GM19238 (cell line): ENCODE data around the gene XKR7.

Source experiments
- DNase-seq: peaks from one replicate; pipeline ENCODE4 v3.0.0; 2011; ENCODE audit warnings: low spot score; ENCODE audit not compliant: insufficient read length

XKR7 gene

DNA sequence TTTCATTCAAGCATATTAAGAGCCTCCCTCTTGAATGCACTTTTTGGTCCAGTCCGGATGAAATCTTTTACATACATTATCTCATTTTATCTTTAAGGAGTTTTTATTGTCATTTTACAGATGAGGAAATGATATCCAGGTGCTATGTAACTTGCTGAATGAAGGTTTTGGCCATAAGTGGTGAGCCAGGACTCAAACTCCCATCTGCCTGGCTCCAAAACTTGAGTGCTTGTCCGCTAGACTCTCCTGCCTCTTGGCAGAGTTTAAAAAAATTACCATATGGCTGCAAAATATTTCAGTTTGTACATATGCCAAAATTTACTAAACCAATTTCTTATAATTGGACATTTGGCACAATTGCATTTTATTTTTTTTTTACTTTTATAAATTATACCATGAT, 28.3 kb upstream of the XKR7 start:
- DNase-seq = no peak

DNA sequence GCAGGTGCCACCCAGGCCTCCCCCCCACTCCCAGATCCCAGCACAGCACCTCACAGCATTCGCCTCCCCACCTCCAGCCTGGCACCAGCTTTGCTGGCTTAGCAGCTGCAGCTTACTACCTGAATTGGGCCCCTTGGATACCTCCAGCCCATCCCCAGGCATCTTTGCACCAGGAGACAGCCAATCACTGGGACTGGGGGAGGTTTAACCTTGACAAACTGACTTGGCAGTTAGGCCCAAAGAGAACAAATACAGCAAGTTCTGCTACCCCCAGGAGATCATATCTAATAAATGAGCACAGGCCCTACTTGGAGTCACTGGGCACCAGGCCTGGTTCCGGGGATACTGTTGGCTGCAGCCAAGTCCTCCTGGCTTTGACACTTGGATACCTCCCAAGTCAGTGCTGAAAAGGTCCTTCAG, 24.9 kb upstream of the XKR7 start:
- no peak for DNase-seq

DNA sequence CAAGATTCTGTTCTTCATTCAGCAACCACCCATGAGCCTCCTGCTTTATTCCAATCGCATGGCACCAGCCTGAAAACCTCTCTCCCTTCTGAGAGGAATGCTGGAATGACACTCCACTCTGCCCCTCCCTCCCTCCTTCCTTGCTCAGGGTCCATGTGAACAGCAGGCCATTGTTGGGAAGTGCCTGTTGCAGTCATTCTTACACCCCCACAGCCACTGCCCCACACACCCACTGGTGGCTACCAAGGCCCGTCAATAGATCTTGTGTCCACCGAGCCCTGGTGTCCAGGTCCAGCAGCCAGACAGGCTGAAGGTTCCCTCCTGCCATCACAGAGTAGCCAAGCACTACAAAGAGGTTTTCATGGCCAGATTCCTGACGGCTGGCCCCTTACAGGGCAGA, 22.6 kb upstream of the XKR7 start:
- DNase-seq = no peak

DNA sequence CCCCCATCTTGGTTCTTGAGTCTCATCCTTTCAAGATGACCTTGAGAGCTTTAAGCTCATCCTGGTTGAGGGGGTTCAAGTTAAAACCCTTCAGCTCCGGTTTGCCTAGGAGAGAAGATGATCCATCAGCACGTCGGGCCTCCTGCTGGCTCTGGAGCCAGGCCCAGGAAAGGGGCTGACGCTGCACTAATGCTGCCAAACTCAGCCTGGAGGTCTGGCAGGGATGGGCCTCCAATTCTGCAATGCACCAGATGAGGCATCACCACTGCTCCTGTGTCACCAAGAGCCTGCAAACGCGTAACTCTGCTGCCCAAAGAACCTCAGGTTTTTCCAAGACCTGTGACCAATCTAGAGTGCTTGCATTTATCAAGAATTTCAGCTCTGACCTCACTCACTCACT, 22.2 kb upstream of the XKR7 start:
- no peak for DNase-seq

DNA sequence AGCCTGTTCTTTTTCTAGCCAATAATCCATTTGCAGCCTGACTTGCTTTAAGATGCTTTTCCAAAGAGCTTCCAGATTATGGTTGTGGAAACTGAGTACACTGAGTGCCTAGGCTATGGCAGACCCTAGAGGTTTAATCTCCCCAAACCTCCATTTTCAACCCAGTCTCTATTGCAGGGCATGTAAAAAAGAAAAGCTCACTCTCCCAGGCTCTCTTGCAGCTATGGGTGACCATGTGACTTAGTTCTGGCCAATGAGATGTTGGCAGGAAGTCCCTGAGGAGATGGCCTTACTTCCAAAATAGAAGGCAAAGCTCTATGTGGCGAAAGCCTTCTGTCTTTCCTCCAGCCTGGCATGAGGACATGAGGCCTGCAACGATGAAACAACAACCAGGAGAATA, 19.9 kb upstream of the XKR7 start:
- DNase-seq = no peak

DNA sequence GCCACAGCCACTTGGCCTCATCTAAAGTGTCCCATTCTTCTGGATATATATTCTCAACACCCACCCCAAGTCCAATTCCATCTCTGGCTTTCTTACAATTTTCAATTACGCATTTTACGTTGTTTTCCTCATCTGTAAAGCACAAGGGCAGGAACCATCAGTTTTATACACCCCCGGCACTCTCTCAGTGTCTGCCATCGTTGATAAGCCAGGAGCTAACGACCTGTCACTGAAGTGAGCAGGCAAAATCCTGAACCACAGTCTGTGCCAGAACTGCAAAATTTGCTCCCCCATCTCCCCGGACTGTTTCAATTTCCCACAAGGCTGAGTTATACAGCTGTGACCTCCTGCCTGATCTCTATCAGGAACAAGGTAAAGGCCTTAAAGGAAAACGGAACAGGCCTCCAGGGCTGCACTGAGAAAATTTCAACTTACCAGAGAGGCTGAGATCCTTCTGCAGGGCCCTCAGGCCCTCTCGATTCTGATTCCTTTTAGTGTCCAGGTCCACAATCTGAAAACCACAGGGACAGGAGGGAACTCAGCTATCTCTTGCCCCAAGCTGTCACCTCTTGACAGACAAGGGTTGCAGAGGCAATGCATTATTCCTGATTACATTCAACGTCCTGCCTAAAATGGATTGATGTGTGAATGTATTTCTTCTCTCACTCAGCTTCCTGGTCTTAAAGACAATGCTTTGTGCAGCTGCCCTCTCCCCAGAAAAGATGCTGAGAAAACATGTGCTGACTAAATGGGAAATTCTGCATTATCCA, 17.9 kb upstream of the XKR7 start:
- DNase-seq = no peak

DNA sequence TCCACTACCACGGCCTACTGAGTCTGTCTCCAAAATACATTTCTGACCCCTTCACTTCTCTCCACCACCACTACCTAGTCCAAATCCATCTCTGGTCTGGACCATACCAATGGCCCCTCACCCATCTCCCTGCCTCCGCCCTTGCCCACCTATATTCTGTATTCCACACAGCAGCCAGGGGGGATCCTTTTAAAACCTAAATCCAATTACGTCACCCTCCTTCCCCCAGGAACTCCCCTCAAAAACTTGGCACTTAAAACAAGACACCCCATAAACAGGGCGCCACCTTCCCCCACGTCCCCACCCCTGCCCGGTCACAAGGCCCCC, 16.8 kb upstream of the XKR7 start:
- no peak for DNase-seq

DNA sequence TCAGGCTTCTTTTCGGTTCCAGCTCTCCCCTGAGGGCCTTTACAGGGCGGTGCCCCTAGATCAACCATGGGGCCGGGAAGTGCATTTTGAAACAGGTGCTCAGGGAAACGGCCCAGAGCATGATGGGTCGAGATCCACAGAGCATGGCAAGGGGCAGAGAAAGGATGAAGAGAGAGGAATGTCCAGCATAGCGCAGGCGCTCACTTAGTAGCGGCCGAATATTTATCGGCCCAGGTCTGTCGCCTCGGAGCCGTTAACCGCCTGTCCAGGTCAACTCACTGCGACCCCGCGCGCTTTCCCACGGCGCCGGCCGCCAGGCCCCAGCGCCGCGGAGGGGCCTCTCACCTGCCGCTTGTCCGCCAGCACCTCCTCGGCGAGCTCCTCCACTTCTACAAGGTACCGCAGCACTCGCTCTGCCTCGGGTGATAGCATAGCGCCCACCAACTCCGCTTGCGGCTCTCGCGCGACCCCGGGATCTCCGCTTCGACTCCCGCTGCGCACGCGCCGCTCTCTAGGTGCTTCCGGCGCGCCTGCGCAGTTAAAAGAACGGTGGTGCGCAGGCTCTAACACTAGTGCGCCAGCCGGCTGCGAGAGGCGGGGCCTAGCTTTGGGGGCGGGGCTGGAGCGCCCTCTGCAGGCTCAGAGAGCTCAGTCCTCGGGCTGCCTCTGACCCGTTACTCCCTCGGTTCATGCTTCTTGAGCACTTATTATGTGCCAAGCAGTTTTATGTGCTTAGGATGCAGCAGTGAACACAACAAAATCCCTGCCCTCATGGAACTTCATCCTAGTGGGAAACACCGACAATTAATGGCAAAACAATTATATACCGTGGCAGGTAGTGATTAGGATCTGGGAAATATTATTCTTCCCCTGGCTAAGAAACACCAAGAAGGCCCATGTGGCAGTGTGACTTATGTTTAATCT, 16.2 kb upstream of the XKR7 start, which contains the start of gene PDRG1:
Gene PDRG1 (minus strand): TSS at position 517 of the 924 bp plus-strand sequence. CDS start 85 bp downstream, at position 432.
- peak; percentile 86 for DNase-seq

DNA sequence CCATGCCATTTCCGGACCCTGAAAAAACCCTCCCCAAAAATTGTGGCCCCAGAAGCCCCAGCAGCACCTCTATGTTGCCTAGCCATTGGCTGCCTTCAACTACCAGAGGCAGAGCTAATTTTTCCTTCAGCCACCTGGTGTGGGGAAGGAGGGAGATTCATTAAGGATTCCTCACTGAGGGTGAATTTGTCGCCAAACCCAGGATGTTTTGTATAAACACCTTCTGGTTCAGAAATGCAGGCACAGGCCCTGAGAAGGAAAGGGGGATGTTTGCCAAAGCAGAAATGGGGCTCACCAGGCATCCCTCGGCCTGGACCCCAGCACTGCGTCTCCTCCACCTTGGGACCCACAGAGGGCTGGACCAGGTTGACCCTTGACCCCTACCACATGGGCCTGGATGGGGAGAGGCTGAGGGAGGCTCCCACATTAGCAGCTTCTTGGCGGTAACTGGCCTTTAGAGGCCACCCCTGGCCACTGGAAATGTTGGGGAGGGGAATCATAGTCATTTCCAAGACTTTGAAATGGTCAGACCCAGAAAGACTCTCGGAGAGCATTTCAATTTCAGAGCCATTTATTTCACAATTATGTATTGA, 14.3 kb upstream of the XKR7 start:
- DNase-seq = no peak

DNA sequence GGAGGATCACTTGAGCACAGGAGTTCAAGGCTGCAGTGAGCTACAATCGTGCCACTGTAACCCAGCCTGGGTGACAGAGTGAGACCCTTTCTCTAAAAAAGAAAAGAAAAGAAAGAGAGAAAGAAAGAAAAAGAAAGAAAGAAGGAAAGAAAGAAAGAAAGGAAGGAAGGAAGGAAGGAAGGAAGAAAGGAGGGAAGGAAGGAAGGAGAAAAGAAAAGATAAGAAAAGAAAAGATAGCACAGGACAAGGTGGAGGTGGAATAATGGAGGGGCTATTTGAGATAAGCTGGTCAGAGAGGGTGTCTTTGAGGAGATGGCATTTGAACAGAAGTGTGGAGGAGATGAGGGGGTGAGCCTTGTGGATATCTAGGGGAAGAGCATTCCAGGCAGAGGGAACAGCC, 13.5 kb upstream of the XKR7 start:
- DNase-seq = no peak

DNA sequence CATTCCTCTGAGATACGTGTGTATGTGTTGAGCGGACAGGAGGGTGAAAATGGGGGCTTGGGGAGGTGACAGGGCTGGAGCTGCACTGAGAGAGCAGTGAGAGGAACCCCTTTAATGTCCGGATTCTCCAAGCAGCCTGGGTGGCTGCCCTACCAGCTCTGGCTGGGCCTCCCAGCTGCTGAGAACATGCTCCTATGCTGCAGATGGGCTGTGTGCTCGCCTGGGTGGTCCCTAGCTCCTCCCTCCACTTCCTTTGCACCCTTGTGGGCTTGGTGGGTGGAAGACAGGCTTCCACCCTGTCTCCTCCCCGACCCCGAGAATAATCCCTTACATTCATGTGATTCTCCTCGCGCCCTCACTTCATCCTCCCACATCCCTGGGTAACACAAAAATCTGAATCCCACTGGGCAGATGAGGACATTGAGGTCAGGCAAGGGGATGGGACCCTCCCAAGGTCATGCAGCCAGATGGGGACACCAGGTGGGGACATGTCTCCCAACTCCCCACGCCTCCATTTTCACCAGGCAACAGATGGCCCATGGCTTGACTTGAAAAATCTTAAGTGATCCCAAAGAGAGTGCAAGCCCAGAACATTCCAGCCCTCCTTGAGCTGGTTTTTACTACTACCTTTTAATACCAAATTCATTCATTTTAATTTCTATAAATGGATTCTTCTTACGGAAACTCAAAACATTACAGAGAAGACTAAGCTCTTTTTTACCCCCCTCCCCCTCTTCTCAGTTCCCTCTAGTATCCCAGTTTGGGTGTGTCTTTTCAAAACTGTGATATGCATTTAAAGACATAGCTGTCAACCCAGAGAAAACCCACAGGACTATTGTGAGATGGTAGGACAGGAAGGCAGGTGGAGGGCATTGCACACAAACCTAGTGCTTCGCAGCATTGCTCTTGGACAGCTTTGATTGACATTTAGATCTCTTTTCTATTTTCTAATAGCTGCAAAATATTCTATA, 11.1 kb upstream of the XKR7 start:
- DNase-seq = no peak

DNA sequence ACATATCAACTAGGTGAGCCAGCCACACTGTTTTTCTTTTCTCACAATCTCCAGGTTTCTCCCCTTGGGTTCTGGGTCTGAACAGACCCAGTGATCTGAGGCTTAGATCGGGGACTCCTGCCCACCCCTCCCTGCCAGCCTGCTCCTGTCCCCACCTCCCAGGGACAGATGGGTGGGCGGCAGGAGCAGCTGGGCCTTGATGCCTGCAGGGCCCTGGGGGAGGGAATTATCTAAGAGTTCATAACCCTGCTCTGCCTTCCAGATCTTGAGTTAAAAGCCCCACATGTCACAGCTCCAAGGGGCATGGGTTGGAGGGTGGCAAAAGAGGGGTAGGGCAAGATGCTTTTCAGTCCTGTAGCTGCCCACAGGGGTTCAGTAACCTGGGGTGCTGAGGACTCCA, 5.2 kb upstream of the XKR7 start:
- DNase-seq = no peak

DNA sequence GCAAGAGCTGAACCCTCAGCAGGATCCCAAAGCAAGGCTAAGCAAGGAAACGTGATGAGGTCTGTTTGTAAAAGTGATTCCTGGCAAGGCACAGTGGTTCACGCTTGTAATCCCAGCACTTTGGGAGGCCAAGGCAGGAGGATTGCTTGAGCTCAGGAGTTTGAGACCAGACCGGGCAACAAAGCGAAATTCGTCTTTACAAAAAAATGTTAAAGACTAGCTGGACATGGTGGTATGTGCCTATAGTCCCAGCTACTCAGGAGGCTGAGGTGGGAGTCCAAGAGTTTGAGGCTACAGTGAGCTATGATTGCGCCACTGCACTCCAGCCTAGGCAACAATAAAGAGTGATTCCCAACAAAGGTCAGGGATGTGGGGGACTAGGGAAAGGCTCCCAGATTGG, 4.1 kb upstream of the XKR7 start:
- no peak for DNase-seq

DNA sequence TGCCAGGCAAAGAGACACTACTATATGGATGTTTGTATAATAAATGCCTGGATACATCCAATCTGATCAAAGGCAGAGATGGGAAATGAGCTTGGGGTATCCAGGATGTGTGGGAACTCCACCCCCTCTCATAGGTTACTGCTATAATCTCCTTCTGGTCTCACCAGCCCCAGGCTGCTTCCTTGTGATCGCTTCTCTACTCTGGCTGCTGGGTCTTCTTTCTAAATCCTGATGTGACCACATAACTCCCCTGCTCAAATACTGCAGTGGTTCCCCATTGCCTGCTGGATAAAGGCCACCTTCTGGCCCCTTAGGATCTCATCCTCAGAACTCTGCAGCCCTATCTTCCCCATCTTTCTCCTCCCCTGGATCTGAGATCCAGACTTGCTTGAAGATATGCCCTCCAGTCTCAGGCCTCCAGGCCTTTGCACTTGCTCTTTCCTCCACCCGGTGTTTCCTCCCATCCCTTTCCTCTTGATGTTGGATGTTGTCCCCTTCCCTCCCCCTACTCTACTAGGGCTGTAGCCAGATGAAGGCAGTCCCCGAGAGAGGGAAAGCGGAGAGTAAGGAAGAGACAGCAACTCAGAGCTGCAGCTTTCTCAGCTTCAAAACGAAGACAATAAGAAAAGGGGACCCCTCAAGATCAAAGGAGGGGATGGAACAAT, 828 bp upstream of the XKR7 start:
- DNase-seq = no peak

DNA sequence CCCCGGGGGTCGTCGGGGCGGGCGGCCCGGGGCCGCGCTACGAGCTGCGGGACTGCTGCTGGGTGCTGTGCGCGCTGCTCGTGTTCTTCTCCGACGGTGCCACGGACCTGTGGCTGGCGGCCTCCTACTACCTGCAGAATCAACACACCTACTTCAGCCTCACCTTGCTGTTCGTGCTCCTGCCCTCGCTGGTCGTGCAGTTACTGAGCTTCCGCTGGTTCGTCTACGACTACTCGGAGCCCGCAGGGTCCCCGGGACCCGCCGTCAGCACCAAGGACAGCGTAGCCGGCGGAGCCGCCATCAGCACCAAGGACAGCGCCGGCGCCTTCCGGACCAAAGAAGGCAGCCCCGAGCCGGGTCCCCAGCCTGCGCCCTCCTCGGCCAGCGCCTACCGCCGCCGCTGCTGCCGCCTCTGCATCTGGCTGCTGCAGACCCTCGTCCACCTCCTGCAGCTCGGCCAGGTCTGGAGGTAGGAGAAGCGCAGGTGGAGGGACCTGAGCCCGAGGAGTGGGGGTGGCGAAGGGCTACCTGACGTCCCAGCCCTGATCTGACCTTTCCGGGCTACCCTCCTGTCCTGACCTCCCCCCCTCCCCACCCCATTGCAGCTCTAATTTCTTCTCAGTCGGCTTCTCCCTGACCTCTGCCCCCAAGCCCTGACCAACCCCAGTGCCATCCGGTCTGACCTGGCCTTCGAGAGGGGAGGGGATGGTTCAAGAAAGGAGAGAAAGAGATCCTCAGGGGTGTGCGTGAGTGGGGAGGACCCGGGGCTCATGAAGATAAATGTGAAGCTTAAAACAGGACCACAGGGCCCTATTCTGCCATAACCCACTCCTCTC, 558 bp downstream of the XKR7 start:
- peak; percentile 86 for DNase-seq

DNA sequence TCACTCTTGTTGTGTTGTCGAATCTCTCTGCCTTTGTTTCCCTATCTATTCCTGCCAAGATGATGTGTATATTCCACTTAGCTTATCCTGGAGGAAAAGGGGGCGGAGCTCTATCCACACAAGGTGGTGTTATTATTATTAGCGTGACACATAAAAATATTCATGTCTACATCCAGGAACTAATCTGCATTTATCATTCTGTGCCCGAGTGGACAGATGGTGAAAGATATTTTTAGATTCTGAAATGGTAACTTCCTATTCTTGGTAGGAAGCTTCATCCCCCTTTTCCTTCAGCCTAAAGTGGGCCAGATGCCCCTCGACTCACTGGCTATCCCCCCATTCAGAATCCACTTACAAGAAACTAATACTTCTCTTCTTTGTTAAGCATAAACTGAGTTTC, 2.0 kb downstream of the XKR7 start:
- no peak for DNase-seq

DNA sequence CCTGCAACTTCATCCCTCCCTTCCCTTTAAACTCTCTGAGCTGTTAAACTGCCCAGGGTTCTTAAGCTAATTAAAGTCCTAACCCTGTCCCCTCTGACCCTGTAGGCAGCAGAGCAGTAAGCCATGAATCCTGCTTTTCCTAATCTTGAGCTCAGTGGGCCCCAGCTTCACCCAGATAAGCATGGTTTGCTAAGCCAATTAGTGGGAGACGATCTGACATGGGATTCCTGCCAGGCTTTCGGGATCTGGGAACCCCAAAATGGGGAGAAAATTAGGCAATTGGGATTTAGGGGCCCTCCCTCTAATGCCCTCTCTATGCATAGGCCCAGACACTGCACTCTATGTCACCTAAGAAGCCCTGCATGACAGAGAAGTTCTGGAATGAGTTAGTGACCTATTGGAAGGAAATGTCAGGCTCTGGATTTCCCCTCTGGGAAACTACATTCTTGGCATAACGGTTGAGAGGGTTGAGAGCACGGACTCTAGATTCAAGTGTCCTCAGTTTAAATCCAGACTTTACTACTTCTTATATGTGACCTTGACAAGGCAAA, 4.6 kb downstream of the XKR7 start:
- DNase-seq = no peak

DNA sequence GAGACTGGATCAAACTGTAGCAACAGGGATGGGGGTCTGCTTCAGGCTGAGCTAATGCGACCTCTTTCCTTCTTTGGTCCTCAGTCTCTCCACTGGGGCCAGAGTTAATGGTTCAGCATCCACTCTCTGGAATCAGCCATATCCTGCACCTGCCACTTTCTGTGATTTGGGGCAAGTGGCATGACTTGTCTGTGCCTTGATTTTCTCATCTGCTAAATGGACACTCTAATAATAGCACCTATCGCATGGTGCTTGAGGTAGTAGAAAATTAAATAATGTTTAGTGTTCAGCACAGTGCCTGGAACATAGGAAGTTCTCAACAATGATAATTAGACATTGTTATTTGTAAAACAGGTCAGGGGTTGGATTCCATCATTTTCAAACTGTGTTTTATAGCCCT, 6.3 kb downstream of the XKR7 start:
- DNase-seq = no peak

DNA sequence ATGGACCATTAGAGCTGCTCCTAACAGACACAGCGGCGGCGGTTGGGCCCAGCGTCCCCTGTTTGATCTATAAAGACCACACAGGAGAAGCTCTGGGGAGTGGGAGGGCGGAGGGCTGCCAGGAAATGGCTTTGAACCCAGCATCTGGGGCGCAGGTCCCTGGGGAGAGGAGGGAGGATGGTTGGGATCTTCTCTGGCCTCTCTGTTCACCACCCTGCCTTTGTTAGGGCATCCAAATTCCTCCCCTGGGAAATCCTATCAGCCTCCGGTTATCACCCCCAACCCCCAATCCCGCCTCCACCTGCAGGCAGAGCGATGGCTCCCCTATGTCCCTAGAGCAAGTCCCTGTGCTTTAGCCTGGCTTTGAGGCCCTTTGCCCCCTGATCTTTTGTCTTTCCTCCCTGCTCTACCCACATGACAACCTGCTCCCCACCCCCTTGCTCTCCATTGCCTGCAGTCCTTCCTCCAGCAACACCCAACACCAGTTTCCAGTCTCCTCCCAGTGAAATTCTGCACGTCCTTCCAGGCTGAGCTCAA, 7.1 kb downstream of the XKR7 start:
- DNase-seq = no peak
